ACHN (cell line): ENCODE data around the gene ADD3.
"Not testable (repeated sequence)": the region's sequence is repeated elsewhere in the genome, so short reads cannot be mapped to it uniquely, and the experiment has no call there.

ENCODE experiments used
- DNase-seq: peaks from one replicate; pipeline ENCODE4 v3.0.0-alpha.2; 2015
- in situ Hi-C: cut with HindIII; loops from 2 replicates; pipeline ENCODE4 v1.10.0; 2017; ENCODE audit warnings: low sequenced_read_pairs, low pct_ligation_motif_present, low pct_unique_long_range_greater_than_20kb

Gene ADD3

DNA sequence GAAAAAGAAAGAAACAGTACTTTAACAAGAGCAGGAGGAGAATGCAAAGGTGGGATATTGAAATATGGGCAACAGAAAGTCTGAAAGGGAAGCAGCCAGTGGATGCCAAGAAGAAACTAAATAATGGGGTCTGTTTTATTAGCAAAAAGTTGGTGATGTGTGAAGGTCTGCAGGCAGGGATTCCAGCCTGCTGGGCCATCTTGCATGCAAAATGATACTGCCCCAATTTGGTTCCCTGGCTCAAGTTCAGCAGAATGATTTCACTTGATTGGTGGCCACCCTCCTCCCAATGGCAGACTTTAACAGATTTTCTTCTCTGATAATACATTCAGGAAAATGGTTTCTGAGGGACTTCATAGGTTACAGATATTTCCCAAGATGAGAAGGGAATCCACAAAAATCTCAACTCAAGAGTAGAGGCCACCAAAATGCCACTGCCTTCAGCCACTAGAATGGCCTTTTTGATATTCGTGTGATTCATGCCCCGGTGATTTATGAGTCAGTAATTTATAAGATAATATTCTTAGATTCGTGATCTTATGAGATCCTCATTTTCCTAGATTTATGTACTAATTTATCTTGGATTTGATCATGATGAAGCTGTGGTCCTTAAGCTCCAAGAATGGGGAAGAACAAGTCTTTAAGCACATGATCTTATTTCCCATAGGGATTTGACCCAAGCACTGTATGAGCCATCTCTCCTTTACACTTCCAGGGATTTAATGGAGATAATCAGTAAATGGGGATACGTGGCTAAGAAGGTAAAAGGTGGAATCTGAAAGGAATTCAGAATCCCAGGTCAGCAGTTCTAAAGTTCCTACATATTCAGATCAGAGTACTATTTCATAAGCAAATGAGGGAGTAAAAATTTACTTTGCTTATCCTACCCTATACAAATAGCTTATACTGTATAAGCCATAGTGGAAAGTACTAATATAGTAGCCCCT is 32.3 kb upstream of the ADD3 start:
- in situ Hi-C loops = no loop called here
- no peak for DNase-seq

- in situ Hi-C loops = no loop called here
These were observed 31.1 kb upstream of the ADD3 start for GRCh38 chr10:109976681-109977080.

DNA sequence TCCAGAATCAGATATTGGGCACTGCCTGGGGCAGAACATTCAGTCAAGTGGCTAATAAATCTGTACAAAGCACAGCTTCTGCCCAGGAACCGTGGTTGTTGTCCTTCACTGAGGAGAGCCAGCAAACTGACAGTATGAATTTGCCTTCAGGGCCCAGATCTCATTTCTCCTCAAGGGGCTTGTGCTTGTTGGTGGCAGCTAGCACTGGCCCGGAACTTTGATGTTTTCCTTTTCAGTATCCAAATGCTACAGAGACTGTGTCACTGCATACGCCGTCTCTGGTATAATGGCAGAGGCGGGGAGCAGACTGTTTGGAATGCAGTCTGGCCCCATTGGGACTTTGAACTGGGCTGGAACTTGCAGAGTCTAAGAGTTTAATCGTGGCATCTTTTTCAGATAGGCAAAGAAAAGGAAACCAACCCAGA is 30.4 kb upstream of the ADD3 start:
- no peak for DNase-seq
- in situ Hi-C loops = no loop called here

More at GRCh38 chr10:109976681-109977080, 31.1 kb upstream of the ADD3 start:
- DNase-seq = no peak

GRCh38 chr10:109978481-109978880 is 29.3 kb upstream of the ADD3 start:
- in situ Hi-C loops = no loop called here
- peak; percentile 52 for DNase-seq

DNA sequence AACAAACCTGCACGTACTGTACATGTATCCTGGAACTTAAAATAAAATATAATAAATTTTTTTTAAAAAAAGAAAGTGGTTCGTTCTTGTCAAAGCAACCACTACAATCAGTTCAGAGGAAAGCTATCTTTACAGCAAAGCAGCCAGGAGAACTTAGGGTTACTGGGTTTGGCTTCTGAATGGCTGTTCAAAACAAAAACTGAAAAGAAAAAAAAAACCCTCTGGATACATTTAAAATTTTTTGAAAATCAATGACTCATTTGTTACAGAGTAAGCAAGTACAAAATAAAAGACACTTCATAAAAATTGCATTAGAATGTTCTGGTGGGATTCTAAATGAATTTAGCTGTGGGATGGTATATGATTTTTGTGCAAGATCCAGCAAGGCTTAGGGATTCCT is 28.6 kb upstream of the ADD3 start:
- no peak for DNase-seq
- in situ Hi-C loops = no loop called here

- no peak for DNase-seq
- in situ Hi-C loops = no loop called here
These were observed 26.1 kb upstream of the ADD3 start for GRCh38 chr10:109981650-109982049.

GRCh38 chr10:109982123-109982522 is 25.7 kb upstream of the ADD3 start:
- no peak for DNase-seq
- in situ Hi-C loops = no loop called here

DNA sequence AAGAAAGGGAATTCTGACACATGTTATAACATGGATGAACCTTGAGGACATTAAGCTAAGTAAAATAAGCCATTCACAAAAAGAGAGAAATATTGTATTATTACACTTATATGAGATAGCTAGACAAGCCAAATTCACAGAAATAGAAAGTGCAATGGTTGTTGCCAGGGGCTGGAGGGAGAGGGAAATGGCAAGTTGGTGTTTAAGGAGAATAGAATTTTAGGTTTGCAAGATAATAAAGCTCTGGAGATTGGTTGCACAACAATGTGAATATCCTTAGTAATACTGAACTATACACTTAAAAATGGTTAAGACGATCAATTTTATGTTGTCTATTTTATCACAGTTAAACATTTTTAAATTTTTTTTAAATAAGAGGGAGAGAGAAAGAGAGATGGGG is 25.0 kb upstream of the ADD3 start:
- DNase-seq = no peak
- in situ Hi-C loops = no loop called here

DNA sequence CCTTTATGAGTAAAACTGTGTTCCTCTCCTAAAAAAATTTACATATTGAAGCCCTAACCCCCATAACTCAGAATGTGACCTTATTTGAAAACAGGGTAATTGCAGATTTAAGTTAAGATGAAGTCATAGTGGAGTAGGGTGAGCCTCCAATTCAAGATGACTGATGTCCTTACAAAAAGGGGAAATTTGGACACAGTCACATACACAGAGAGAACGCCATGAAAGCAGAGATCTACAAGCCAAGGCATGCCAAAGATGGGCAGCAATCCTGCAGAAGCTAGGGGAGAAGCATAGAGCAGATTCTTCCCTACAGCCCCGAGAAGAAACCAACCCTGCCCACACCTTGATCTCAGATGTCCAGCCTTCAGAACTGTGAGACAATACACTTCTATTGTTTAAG is 23.8 kb upstream of the ADD3 start:
- in situ Hi-C loops = no loop called here
- DNase-seq = no peak

DNA sequence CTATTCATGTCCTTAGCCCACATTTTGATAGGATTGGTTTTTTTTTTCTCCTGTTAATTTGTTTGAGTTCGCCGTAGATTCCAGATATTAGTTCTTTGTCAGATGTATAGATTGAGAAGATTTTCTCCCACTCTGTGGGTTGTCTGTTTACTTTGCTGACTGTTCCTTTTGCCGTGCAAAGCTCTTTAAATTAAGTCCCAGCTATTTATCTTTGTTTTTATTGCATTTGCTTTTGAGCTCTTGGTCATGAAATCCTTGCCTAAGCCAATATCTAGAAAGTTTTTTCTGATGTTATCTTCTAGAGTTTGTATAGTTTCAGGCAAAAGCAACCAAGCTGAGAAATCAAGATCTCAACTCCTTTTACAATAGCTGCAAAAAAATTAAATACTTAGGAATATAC is 22.0 kb upstream of the ADD3 start:
- DNase-seq, in situ Hi-C loops: not testable (repeated sequence)

GRCh38 chr10:109987452-109988211 is 20.2 kb upstream of the ADD3 start:
- in situ Hi-C loops = no loop called here
- DNase-seq = peak; percentile 13

DNA sequence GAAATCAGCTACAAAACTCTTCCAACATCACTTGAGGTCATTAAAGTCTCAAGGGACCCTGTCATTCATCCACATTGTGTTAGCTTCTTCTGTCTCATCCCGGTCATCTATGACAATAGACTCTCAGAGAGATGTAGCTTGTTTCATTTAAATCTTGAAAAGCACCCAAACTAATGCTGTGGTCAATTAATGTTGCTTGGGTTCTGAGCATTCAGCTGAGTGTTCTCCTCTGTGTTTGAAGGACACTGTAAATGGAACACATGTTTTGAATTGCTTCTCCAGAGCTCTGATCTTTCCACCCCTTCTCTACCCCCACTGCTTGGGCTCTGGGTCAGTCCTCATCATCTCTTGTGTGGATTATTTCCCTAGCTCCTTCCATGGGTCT is 19.6 kb upstream of the ADD3 start:
- in situ Hi-C loops = no loop called here
- DNase-seq = no peak

DNA sequence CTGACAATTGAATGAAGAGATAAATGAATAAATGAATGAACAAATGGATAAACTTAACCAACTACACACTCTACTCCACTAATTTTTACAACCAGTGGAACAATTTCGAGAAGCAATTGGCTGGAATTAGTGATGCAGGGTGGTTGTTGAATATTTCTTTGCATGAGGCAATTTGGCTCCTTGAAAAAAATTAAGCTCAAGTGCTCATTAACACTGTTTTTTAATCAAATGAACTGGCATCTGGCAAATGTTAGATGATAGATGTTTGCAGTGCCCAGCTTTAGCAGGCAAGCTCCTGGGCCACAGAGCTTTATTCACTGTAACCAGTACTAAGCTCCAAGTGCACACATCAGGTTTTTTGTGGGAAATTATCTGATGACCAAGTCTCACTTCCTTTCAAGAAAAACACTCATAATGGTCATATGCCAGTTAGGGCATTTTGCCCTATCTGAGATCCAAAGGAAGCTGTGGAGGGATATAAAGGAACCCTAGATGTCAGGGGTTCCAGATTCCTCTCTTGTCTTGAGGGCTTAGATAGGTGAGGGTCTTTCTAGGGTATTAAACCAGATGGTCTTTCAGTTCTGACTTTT is 16.4 kb upstream of the ADD3 start:
- in situ Hi-C loops = no loop called here
- DNase-seq = no peak

GRCh38 chr10:109992485-109992884 is 15.3 kb upstream of the ADD3 start:
- no peak for DNase-seq
- in situ Hi-C loops = no loop called here

DNA sequence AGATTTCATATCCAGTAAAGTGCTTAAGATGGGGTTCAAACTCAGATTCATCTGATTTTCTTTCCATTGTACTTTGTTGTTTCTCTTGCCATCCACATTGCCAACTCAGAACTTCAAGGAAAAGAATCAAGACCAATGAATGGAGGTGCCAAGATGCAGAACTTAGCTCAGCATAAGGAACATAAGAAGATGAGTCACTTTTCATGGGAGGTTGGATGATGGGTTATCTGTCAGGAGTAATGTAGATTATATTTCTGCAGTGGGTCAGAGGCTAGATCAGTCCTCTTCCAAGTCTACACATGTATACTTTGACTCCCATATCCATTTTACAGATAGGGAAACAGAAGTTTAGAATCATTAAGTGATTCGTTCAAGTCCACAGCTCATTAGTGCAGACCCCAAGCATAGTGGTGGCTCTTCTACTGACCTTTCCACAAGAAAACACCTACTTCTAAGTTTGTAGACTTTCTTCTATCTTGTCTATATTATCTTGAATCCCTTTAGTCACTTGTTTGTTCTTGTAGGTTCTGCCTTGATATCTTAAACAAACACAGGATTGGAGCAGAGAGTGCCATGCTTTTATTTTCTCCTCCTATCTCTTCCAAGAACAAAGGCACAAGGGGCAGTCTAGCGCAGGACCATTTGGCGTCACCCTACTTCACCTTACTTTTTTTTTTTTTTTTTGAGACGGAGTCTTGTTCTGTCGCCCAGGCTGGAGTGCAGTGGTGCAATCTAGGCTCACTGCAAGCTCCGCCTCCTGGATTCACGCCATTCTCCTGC is 14.0 kb upstream of the ADD3 start:
- DNase-seq = no peak
- in situ Hi-C loops = no loop called here

DNA sequence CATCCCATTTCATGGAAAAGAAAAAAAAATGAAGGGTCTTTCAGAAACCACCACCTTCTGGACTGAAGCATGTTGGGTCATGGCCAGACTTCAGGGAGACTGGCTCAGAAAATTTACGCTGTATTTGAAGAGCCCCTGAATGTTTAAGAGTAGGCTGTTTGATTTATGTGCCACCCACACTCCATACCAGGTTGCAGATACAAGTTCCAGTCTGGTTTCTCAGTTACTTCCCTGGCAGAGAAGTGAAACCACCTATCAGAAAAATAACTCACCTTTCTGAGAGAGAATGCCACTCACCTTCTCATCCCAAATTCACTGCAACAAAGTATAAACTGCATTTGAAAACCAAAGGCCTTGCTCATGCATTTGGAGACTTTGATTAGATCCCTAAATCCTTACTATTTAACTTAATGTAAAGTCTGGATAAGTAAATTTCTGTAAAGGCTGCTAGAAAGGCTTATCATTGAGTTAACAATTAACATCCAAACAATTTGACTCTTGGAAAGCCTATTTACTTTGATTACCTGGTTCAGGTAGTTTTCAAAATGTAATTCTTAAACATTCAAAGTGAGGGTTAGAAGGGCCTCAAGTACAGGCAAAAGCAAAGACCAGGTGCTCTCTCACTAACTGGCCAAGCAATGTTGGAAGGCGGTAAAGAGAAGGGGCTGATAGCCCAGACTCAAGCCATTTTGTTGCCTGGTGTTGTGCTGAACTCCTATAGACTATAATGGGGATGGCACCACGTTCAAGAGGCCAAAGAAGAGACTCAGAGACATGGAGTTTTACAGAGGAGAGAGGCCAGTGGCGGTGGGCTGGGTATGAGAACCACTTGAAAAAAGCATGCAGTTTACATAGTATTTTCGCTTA is 12.8 kb upstream of the ADD3 start:
- in situ Hi-C loops = no loop called here
- no peak for DNase-seq

GRCh38 chr10:109995595-109995994 is 12.2 kb upstream of the ADD3 start:
- in situ Hi-C loops = no loop called here
- DNase-seq = no peak

DNA sequence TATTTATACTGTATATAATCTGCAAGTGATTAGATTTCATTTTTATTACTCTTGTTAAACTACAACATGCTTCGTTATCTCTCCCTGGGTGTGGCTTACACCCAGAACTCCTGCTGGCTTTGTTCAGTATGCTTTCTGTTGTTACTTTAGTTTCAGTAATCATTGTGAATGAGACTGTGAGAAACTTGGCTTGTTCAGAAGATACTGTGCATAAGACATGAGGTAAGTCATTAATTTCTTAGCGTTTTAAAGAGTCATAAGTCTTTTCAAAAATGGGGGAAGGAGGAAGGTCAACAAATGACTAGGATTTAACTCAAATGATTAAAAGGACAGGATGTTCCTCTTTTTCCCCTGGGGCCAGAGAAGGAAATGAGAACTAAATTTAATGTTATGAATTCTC is 11.6 kb upstream of the ADD3 start:
- DNase-seq = no peak

More for the DNA sequence above, 11.6 kb upstream of the ADD3 start:
- in situ Hi-C loops = no loop called here
